Activated CD8-positive, alpha-beta memory T cell treated with anti-CD3 and anti-CD28 coated beads, Interleukin-2, amount 50 U/mL, for 1 hour (primary cell): ENCODE results near the gene UPK3B.
"Not testable (repeated sequence)": the region's sequence is repeated elsewhere in the genome, so short reads cannot be mapped to it uniquely, and the experiment has no call there.

Experiments
- DNase-seq: peaks from one replicate; pipeline ENCODE4 v3.0.0-alpha.2; 2020; ENCODE audit errors: extremely low read depth

UPK3B gene

DNA sequence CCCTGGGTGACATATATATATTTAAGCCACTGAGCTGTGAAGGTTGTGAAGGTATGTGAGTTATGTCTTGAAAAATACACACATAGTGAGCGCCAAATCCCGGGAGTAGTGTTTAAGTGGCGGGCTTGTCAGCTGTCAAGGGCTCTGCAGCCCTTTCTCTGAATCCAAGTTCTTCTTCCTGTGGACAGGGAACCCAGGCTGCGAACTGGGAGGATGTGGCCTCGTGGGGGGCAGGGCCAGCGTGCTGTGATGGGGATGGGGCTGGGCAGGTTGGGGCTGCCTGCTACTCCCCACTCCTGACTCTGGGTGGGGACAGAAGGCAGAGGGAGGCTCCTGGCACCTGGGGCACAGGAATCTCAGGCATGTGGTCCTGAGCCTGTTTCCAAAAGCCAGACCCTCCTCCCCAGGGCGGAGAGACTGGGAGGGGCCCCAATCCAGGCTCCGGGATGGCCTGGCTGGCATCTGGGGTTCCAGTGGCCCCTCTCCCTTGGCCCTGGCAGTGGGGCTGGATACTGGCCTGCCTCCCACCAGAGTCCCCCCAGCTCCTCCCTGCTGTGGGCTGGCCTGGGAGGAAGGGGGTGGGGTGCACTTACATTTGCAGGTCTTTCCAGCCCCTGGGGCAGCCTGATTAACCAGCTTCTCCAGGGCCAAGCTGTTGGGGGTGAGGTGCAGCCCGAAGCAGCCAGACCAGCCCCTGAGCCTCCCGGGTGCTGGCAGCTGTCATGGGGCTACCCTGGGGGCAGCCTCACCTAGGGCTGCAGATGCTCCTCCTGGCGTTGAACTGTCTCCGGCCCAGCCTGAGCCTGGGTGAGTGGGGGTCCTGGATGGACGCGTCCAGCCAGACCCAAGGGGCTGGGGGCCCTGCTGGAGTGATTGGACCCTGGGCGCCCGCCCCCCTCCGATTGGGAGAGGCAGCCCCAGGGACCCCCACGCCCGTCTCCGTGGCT, at the start of gene UPK3B:
UPK3B (plus strand) TSS at position 622 of the 947 bp plus-strand sequence; CDS start at position 723, 101 bp downstream.
- DNase-seq = no peak

GRCh38 chr7:76460767-76461166, 49.6 kb upstream of the UPK3B start:
- not testable (repeated sequence) for DNase-seq

DNA sequence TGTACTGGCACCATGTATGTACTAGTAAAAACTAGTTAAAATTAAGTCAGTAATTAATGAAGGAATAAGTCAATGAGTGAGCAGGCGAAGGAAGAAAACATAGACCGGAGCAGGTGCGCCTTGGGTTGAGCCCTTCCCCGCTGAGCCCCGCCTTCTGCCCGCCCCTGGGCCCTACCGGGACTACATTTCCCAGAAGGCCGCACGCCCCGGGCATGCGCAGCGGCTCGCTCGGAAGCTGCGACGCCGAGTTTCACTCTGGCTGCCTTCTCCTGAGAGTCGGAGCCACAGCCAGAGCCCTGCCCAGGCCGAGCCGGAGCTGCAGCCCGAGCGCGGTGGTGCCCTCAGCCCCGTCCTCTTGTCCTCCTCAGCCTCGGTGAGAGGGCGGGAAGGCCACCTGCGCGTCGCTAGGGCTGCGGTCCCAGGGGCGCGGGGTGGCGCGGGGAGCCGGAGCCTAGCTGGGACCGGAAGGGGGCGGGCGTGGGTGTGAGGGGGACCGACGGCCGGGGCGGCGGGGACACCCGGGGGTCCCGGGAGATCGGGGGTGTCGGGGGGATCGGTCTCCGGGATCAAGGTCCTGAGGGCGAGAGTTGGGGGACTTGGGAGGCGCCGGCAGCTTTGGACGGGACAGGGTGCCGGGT, 48.8 kb upstream of the UPK3B start, which contains the start of gene DTX2:
DTX2 (plus strand) TSS at position 246 of the 638 bp plus-strand sequence. CDS start 18,801 bp downstream, outside the sequence.
- DNase-seq = not testable (repeated sequence)

GRCh38 chr7:76462271-76462882, 48.0 kb upstream of the UPK3B start:
- not testable (repeated sequence) for DNase-seq

DNA sequence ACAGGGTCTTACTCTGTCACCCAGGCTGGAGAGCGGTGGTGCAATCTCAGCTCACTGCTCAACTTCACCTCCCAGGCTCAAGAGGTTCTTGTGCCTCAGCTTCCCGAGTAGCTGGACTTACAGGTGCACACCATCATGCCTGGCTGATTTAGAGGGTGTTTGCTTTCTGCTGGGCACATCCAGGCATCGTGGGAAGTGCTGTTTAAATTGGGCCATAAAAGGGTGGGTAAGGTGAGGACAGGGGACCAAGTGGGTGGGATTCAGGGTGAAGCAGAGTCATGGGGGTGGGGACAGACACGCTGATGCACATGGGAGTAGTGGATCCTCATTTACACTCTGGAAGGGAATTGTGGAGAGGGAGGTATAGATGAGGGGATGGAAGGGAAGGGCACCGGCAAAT, 45.4 kb upstream of the UPK3B start:
- DNase-seq = not testable (repeated sequence)

DNA sequence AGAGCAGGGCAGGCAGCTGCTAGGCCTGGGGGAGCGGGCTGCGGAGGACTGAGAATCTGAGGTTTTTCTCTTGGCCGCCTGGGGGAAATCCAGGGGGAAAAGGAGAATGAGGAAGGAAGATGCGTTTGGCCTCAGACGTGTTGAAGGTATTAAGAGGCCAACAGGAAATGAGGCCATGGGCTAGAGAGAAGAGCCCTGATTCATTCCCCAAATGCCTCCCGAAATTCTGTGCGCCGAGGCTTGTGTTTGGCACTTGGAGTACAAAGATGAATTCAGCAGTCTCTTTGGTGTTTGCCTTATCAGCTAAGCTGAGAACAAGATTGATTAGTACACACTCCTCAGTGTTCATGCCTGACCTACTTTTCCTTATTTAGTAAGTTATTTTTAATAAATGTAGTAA, 44.4 kb upstream of the UPK3B start:
- DNase-seq = not testable (repeated sequence)

DNA sequence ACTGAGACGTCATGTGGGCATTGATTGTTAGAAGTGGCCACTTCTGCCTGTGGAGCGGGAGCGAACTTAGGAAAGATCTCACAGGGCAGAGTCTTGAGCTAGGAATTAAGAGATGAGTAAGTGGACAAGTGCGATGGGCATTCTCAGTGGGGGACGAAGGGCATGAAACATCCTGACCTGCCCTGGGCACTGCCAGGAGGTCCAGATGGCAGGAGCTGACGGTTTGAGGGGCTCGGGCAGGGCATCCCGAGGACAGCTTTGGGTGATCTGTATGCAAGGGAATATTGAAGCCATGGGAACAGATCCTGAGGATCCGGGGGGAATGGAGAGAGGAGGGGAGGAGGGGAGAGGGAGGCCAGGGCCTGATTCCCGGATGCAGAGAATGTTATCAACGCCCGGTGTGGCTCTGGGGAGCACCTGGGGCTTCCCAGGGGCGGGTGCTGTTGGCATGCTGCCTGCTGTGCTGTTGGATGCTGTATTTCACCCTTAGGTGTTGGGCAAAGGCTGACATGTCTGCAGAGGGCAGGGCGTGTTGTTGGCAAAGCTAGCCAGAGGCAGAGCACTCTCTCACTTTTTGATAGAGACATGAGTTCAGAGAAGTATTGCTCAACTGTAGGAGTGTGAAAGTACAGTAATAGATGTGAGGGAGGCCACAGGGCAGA, 42.5 kb upstream of the UPK3B start:
- DNase-seq = not testable (repeated sequence)

GRCh38 chr7:76471556-76472221, 38.7 kb upstream of the UPK3B start:
- not testable (repeated sequence) for DNase-seq

GRCh38 chr7:76473097-76473496, 37.3 kb upstream of the UPK3B start:
- not testable (repeated sequence) for DNase-seq

- DNase-seq = not testable (repeated sequence)
Observed at GRCh38 chr7:76476280-76476679, 34.1 kb upstream of the UPK3B start.

DNA sequence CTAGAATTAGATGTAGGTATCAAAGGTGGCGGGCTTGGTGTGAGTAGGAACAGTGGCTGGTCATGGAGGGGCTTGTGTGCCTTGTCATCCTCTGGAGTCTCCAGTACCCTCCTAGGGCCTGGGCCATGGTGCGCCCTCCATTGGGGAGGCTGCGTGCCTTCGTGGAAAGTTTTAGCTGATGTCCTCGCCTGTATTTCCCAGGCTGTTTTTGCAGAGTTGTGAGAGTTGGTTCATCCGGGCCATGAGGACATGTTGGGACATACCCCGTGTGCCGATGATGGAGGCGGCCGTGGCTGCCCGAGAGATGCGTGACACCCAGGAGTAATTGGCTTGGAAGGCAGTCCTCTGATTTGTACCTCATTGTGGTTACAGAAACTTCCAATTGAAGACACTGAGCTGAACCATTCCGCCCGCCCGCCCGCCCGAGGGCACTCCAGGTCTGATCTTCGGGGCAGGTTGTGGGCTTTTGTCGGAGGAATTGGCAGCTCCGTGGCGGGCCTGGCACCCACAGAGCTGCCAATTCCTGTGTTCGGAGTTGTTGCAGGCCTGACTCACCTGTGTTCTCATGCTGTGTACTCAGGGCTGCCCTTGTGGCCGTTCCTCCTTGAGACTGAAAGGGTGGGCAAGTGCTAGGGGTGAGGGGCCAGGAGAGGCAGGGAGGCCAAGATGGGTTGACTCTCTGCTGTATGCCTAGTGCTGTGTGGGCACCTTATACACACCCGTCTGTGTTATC, 33.4 kb upstream of the UPK3B start:
- DNase-seq = not testable (repeated sequence)

DNA sequence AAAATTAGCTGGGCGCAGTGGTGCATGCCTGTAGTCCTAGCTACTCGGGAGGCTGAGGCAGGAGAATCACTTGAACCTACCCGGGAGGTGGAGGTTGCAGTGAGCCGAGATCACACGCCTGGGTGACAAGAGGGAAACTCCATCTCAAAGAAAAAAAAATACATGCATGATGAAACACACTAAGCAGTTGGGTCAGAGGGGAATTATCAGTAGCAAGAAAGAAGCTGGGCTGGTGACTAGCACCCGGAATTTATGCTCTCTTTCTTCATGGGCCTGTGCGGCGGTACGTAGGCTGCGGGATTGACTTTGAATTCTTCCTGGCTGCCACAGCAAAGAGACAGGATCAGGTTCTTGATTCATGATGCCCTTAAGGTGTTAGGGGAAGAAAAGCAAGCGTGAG, 30.7 kb upstream of the UPK3B start:
- not testable (repeated sequence) for DNase-seq

- DNase-seq = not testable (repeated sequence)
Observed at GRCh38 chr7:76480403-76481253, 29.7 kb upstream of the UPK3B start.

- not testable (repeated sequence) for DNase-seq
Observed at GRCh38 chr7:76482660-76483059, 27.7 kb upstream of the UPK3B start.

GRCh38 chr7:76483081-76483480, 27.3 kb upstream of the UPK3B start:
- DNase-seq = not testable (repeated sequence)

DNA sequence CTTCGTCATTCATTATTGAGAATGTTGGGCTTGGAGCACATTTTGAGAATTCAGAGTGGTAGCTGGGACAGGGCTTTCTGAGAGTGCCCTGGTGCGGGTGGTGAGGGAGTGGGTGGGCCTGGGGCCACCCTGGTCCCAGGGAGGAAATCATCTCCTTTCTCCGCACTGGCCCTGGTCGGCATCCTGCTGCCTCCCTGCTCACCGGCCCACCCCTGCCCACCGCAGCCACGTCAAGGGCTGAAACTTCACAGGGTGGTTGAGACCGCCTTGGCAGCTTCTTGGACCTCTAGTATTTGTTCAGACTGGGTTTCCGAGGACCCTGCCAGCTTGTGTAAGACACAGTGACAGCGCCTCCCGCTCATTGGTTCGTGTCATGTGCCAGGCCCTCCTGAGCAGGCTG, 25.9 kb upstream of the UPK3B start:
- DNase-seq = not testable (repeated sequence)

DNA sequence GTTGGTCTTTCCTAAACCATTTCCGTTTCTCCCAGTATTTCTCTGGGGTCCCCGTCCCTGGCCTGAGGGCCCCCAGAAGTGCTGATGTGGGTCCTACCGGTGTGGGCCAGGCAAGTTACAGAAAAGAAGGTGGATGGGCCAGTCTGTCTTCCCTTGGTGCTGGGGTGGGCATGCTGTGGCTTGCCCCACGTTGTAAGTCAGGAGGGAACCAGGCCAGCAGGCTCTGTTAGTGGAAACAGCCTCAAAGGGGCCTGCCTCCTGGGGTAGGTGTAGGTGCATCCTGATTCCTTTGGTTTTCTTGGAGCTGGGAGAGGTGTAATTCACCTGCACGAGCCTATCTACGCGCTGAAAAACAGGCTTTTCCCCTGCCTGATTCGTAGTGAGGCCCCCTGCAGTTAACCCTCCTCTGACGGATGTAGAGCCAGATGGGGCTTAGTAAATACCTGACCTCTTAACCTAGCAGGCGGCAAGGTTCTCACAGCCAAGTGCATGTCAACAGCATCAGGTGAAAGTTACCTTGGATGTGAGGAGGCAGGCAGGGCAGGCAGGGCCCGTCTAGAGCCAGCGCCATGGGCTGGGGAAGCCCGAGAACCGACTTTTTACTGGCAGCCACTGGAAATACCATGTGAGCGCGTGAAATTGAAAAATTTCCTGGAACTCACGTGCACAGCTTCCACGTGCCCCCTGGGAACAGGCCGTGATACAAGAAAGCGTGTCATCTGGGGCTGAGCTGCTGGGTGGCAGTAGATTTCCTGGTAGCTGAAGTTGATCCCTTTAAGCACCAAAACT, 24.3 kb upstream of the UPK3B start:
- DNase-seq = not testable (repeated sequence)

DNA sequence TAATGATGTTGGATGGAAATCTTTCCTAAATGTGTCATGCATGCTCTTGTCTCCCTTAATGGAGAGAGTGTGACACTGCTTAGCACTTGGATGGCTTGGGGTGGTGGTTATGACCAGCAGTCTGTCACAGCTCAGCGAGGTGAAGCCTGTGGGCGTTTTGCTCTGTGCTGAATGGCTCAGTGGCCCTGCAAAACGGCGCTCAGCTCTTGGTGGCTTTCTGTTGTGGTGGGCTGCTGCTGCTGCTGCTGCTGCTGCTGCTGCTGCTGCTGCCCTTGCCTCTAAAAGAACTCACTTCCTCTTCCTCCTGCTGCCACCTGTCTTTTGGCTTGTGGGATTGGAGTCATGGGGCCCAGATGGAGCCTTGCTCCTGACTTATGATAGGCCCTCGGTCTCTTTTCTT, 23.7 kb upstream of the UPK3B start:
- DNase-seq = peak; percentile 7

DNA sequence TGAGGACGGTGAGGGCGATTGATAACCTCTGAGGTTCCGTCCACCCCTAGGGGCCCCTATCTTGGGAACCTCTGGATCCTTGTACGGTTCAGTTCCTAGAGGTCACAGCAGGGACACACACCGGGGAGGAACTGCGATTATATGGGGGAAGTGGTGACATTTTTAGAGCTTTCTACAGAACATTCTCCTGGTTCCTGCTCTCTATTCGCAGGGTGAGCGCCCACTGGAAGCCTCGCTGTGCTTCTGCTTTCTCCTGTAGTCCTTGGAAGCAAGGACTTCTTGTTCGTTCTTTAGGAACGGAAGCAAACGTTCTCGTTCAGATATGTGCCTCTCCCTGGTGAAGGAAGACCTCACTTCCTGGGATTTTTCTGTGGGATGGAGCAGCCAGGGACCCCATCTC, 22.4 kb upstream of the UPK3B start:
- DNase-seq = not testable (repeated sequence)
